Stimulated activated naive CD8-positive, alpha-beta T cell treated with anti-CD3 and anti-CD28 coated beads, Interleukin-15, Interleukin-2, amounts not matched to agents 100 U/mL and 50 U/mL, for 24 hours (primary cell): Measurements from ENCODE around the gene TNK2.
"Not testable (repeated sequence)": the region's sequence is repeated elsewhere in the genome, so short reads cannot be mapped to it uniquely, and the experiment has no call there.

Experiments used
- ATAC-seq: fragments of 150-1000 bp; cut with Tn5 transposase; one replicate; pipeline ENCODE4 v1.10.0; 2021
- DNase-seq: peaks from one replicate; pipeline ENCODE4 v3.0.0; 2021

TNK2 gene

DNA sequence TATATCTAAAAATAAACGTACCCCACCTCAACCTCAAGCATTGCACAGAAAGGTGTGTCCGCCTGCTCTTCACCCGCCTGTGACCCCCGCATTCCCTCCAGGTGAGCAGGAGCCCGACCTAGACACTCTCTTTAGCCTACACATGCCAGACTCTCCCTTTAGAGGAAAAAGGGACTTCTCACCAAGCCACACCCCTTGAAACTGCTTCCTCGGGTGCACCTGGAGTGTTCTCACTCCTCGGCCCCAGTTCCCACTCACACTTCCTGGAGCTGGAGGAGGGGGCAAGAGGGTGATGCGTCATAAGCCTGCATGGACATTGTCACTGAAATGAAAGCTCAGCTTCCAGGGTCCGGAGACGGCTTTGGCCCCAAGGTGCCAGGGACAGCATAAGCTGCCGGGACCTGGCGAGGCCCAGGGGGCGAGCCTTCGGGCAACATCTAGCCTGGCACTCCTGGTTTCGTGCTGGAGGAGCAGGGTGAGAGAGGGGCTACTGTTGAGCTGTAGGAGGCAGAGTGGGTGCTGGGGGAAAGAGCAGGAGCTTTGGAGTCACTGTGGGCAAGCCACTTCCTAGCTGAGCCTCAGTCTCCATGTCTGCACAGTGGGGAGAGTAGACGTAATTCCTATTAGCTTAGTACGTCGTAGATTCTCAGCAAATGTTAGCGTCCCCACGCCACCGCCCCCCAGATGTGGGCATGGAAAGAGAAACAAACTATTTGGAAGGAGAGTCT lies 86.8 kb downstream of the TNK2 start:
- no peak for DNase-seq
- no peak for ATAC-seq

GRCh38 chr3:195820901-195821300 lies 87.5 kb downstream of the TNK2 start:
- DNase-seq, result no peak
- no peak for ATAC-seq

DNA sequence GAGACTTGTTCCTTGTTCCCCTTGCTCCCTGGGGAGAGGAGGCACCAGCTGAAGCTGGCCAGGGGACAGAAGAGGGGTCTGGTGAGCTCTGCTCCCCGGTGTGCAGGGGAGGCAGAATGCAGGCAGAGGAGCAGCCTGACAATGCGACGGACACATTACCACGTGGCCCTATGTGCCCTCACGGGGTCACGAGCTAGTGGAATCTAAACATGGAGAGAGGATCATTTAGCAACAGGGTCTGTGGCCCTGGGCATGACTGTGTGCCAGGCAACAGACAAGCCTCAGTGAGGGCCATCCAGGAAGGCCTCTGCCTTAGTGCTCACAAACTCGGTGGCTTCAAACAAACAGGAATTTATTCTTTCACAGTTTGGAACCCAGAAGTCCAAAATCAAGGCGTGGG lies 88.2 kb downstream of the TNK2 start:
- ATAC-seq (no peak), DNase-seq (no peak)

GRCh38 chr3:195818301-195818700 lies 90.0 kb downstream of the TNK2 start:
- ATAC-seq, result no peak
- DNase-seq, result no peak

DNA sequence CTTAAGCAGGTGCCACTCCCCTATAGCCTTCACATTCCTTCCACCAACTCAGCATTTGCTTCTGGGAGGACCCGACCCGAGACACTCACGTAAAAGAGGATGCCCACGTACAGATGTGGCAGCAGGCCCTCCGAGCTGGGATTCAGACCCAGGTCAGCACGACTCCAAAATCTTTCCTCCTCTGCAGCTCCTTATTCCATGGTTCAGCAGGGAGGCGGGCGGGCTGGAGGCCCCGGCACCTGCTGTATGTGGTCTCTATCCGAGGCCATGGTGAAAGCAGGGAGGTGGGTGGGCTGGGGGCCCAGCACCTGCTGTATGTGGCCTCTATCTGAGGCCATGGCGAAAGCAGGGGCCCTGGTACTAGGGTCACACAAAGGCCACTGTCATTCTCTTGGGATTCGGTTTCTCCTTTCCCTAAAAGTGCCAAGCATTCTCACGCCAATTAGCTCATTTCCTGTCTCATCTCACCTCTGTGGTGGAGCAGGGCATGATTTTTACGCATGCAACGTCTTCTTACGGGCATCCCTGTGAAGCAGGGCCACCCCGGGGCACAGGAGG lies 90.7 kb downstream of the TNK2 start:
- ATAC-seq (no peak), DNase-seq (no peak)

GRCh38 chr3:195816276-195816913 lies 92.0 kb downstream of the TNK2 start:
- not testable (repeated sequence) for ATAC-seq, DNase-seq

DNA sequence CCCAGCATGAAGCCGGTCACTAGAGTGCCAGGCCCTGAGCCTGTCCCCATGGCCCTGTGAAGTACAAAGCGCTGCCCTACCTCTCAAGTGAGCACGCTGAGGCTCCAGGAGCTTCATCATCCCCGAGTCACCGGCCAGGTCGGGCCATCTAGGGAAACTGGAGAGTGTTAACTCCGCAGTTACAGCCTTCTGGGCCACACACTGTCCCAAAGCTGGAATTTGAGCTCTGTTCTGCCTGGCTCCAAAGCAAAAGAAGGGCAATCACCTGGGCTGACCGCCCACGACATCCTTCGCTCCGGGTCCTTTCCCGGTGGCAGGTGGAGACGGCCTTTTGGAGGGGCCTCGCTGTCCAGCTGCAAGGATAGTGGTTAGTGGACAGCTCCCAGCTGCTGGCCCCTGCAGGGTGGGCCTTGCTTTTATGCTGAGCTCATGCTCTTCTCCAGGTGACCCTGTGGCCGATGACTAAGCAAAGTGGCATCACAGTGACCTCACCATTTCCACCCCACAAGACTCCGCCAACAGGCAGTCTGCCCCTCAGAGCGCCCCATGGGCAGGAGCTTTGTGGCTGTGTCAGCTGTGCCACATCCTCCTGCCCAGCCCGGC lies 93.1 kb downstream of the TNK2 start:
- ATAC-seq, result peak; percentile 55

DNA sequence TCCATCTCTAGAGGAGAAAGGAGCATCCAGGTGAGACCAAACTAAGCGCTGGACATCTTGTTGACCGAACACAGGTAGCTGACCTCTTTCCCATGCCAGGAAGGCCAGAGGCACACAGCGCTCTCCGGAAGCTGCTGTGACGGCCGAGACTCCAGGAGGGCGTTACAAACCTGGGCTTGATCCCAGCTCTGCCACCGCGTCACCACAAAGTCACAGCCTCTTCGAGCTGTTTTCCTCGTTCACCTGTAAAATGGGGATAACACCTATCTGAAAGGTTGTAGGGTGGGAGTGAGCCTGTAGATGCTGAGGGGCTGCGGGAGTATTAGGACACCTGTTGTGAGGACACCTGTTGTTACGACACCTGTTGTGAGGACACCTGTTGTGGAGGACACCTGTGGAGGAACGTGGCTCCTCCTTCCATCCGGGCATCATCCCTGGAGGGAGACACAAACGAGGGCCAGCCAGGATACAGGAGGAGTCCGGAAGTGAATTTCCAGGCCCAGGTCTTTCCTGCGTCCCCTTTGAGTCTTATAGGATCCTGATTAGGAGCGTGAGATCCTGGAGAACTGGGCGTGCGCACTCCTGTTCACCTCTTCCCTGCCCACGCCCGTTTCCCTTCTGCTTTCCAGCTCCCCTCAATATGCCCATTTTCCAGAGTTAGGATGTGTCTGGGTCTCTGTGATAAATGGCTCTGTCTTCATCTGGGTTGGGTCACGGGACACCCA lies 94.3 kb downstream of the TNK2 start:
- DNase-seq (no peak), ATAC-seq (no peak)

More for the DNA sequence above, 93.1 kb downstream of the TNK2 start:
- peak; percentile 13 for DNase-seq
